Liver (tissue), 9 donors: Measurements from ENCODE around the gene STAT2. TPM values are rescaled to one million over a fixed set of nuclear protein-coding genes. Genes with fewer than 3 reads are reported as not detected.

Source experiments
- DNase-seq: peaks from one replicate; pipeline ENCODE4 v3.0.0-alpha.2; 2017; ENCODE audit warnings: low spot score
- H3K27ac ChIP-seq, 2 donors: one replicate each; pipeline ENCODE4 v1.7.0; 2013; ENCODE audit warnings: inconsistent platforms in 2 of 2, low read length in 2 of 2, control low read depth in 1 of 2, low read depth in 1 of 2, mild to moderate bottlenecking in 1 of 2
- H3K27me3 ChIP-seq, 4 donors: one replicate each; pipeline versions ENCODE4 v1.6.1 to v1.7.0; 2013; ENCODE audit warnings: low read length in 3 of 4, inconsistent platforms in 1 of 4, mild to moderate bottlenecking in 1 of 4, moderate library complexity in 1 of 4; ENCODE audit not compliant: control insufficient read depth in 4 of 4, insufficient read depth in 4 of 4
- H3K36me3 ChIP-seq, 4 donors: one replicate each; pipeline versions ENCODE4 v1.6.1 to v1.7.0; 2013; ENCODE audit warnings: low read length in 3 of 4, mild to moderate bottlenecking in 3 of 4, low read depth in 1 of 4, moderate library complexity in 1 of 4; ENCODE audit not compliant: control insufficient read depth in 4 of 4, insufficient read depth in 3 of 4
- H3K4me1 ChIP-seq, 4 donors: one replicate each; pipeline versions ENCODE4 v1.6.1 to v1.7.0; 2013; ENCODE audit warnings: low read length in 3 of 4, mild to moderate bottlenecking in 3 of 4, moderate library complexity in 1 of 4; ENCODE audit not compliant: control insufficient read depth in 4 of 4, insufficient read depth in 4 of 4
- H3K4me3 ChIP-seq, 3 donors: one replicate each; pipeline versions ENCODE4 v1.6.1 to v1.7.0; 2013; ENCODE audit warnings: low read length in 3 of 3, control low read depth in 1 of 3, low read depth in 1 of 3, mild to moderate bottlenecking in 1 of 3
- H3K9ac ChIP-seq, 2 donors: one replicate each; pipeline ENCODE4 v1.7.0; 2013; ENCODE audit warnings: low read length in 2 of 2, mild to moderate bottlenecking in 2 of 2, moderate library complexity in 2 of 2, control low read depth in 1 of 2, low read depth in 1 of 2
- H3K9me3 ChIP-seq, 4 donors: one replicate each; pipeline versions ENCODE4 v1.6.1 to v1.7.0; 2013; ENCODE audit warnings: low read length in 3 of 4; ENCODE audit not compliant: control insufficient read depth in 4 of 4
- FOXA1 ChIP-seq: IDR thresholded peaks from 2 replicates; pipeline ENCODE4 v1.6.1; 2016; ENCODE audit warnings: antibody characterized with exemption
- FOXA2 ChIP-seq: IDR thresholded peaks from 2 replicates; pipeline ENCODE4 v1.6.1; 2016; ENCODE audit warnings: antibody characterized with exemption
- GABPA ChIP-seq, 2 donors: IDR thresholded peaks in 1 of 2; conservative IDR thresholded peaks in 1 of 2; 2 replicates each; pipeline ENCODE4 v1.6.1; 2016; ENCODE audit warnings: antibody characterized with exemption in 2 of 2, mild to moderate bottlenecking in 1 of 2, moderate library complexity in 1 of 2
- HNF4A ChIP-seq, 2 donors: conservative IDR thresholded peaks; 2 replicates each; pipeline ENCODE4 v1.6.1; 2016; ENCODE audit warnings: antibody characterized with exemption in 2 of 2, mild to moderate bottlenecking in 2 of 2
- HNF4G ChIP-seq: IDR thresholded peaks from 2 replicates; pipeline ENCODE4 v1.6.1; 2016; ENCODE audit warnings: antibody characterized with exemption
- NR2F2 ChIP-seq: IDR thresholded peaks from 2 replicates; pipeline ENCODE4 v1.6.1; 2016; ENCODE audit warnings: antibody characterized with exemption
- RXRA ChIP-seq, 2 donors: IDR thresholded peaks; 2 replicates each; pipeline ENCODE4 v1.6.1; 2017 to 2018; ENCODE audit warnings: antibody characterized with exemption in 2 of 2, mild to moderate bottlenecking in 1 of 2
- SP1 ChIP-seq: IDR thresholded peaks from 2 replicates; pipeline ENCODE4 v1.6.1; 2018; ENCODE audit warnings: antibody characterized with exemption, mild to moderate bottlenecking
- WGBS: extraction: QIAGEN DNeasy Blood & Tissue Kit; methylation state at CpG from one replicate; pipeline ENCODE4 v1.1.7; 2013; 5-methylcytosine and 5-hydroxymethylcytosine counted together
- polyA plus RNA-seq, 2 donors: library from polyadenylated mRNA; stranded (reverse) in 1 of 2; unstranded in 1 of 2; fragments of 200-250 nt in 1 of 2; fragments of >200 nt in 1 of 2; fragmentation: Nextera tagmentation in 1 of 2; extraction: Ambion mirVana in 1 of 2; gene quantifications; one replicate each; pipeline versions ENCODE4 v1.2.1 to v1.2.3, GENCODE V29; 2013 to 2015
- total RNA-seq, 2 donors: library from RNA; depleted of rRNA; stranded (reverse); fragments of >200 nt; gene quantifications; one replicate each; pipeline ENCODE4 v1.2.3, GENCODE V29; 2014
- TF ChIP-seq, protein P1 (sequence below): IDR thresholded peaks from 2 replicates; pipeline ENCODE4 v1.6.1; 2016; ENCODE audit warnings: antibody characterized with exemption
- TF ChIP-seq, protein P2 (sequence below): fragments of 150-350 bp; IDR thresholded peaks from 2 replicates; pipeline ENCODE4 v1.5.1; 2017; ENCODE audit warnings: improper control_type of control experiment, low read depth, low read length; ENCODE audit not compliant: missing input control
- donor health status: healthy.
- donor health status: healthy.
- donor health status: healthy.
- donor health status: healthy.
- donor health status: healthy.

STAT2 gene
- total and polyA plus RNA-seq, 4 donors, result 48.4 to 219 (median 66.6) TPM

DNA sequence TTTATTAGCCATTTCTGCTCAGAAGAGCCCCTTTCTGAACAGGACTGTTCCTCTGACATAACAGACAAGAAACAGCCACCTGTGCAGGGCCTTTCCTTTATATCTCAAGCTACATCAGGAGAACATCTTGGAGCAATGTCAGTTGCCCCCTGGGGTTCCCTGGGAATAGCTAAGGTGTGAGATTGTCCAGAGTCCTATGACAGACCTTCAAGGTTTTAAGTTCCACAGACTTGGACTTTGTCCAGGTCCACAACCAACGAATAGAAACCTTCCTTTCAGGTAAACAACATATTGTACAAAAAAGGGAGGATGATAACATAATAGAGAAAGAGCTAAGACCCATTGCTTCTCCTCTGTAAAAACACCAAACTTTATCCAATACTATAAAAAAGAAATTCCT, 18.3 kb downstream of the STAT2 start:
- Histone ChIP-seq H3K9ac (no peak overlapping the region), H3K9me3 (no peaks in the 10 kb centered on the region), H3K27me3 (no peaks in the 10 kb centered on the region), H3K36me3 (peaks cover 7 to 38% (median 33%) of the 10 kb centered on the region in 4 donors), H3K27ac (no peak overlapping the region), H3K4me3 (no peak overlapping the region), H3K4me1 (no peaks in the 10 kb centered on the region)
- DNase-seq, result no peak
- 19% methylated on average over 1 of the region's 1 CpG for WGBS
- TF ChIP-seq, protein P1, sequence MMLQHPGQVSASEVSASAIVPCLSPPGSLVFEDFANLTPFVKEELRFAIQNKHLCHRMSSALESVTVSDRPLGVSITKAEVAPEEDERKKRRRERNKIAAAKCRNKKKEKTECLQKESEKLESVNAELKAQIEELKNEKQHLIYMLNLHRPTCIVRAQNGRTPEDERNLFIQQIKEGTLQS, result no peak
- TF ChIP-seq, protein P2, sequence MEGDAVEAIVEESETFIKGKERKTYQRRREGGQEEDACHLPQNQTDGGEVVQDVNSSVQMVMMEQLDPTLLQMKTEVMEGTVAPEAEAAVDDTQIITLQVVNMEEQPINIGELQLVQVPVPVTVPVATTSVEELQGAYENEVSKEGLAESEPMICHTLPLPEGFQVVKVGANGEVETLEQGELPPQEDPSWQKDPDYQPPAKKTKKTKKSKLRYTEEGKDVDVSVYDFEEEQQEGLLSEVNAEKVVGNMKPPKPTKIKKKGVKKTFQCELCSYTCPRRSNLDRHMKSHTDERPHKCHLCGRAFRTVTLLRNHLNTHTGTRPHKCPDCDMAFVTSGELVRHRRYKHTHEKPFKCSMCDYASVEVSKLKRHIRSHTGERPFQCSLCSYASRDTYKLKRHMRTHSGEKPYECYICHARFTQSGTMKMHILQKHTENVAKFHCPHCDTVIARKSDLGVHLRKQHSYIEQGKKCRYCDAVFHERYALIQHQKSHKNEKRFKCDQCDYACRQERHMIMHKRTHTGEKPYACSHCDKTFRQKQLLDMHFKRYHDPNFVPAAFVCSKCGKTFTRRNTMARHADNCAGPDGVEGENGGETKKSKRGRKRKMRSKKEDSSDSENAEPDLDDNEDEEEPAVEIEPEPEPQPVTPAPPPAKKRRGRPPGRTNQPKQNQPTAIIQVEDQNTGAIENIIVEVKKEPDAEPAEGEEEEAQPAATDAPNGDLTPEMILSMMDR, result no peak
- TF ChIP-seq GABPA (IDR thresholded peaks at IDR 0.05 in 1 of 2, conservative IDR thresholded peaks at IDR 0.05 in 1 of 2) (no peak), HNF4G (no peak), FOXA2 (no peak), HNF4A (conservative IDR thresholded peaks at IDR 0.05) (no peak), FOXA1 (no peak), SP1 (no peak)

DNA sequence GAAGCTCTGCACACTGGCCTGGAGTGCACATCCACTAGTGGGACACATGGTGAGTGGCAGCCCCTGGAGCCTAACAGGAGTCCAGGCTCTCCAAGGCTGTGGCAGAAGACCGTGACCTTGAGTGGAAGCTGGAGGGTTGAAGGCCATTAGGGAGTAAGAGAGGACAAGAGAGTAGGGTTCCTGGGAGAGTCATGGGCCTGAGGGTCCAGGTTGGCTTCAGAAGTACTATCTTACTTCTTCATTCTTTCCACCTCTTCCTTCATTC, 20.8 kb downstream of the STAT2 start:
- Histone ChIP-seq H3K9ac (no peak overlapping the region), H3K9me3 (no peaks in the 10 kb centered on the region), H3K36me3 (peaks cover 6 to 24% (median 17%) of the 10 kb centered on the region in 4 donors), H3K27ac (no peak overlapping the region), H3K4me1 (peaks cover 0 to 5% (median 3%) of the 10 kb centered on the region in 4 donors), H3K27me3 (no peaks in the 10 kb centered on the region), H3K4me3 (no peak overlapping the region)
- 98% methylated on average over 1 of the region's 1 CpG for WGBS
- no peak for TF ChIP-seq NR2F2
- no peak for DNase-seq

DNA sequence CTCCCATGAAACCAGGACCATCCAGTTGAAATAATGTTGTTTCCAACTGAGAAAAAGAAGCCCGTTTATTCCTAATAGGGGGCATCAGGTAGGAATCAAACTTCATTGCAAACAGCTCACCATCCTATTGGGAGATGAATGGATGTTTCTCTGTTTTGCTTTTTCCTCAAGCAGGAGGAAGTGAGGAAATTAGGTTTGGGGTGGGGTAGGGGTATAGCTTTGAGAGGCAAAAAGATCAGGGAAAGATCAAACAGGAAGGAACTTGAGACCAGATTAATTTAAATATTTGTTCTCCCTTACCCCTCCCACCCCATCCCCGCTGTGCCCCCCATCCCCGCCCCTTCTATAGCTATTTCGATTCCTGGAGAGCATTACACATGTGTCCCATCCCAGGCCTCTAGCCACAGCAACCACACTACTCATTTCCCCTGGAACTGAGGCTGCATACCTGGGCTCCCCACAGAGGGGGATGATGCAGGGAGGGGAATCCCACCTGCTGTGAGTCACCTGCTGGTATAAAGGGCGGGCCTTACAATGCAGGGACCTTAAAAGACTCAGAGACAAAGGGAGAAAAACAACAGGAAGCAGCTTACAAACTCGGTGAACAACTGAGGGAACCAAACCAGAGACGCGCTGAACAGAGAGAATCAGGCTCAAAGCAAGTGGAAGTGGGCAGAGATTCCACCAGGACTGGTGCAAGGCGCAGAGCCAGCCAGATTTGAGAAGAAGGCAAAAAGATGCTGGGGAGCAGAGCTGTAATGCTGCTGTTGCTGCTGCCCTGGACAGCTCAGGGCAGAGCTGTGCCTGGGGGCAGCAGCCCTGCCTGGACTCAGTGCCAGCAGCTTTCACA, 21.4 kb downstream of the STAT2 start, which contains the start of gene IL23A:
Gene IL23A (plus strand): TSS at position 577 of the 850 bp plus-strand sequence. CDS start 161 bp downstream, at position 738.
- Histone ChIP-seq H3K27ac (no peak within 1 kb of the TSS), H3K9ac (no peak within 1 kb of the TSS)

DNA sequence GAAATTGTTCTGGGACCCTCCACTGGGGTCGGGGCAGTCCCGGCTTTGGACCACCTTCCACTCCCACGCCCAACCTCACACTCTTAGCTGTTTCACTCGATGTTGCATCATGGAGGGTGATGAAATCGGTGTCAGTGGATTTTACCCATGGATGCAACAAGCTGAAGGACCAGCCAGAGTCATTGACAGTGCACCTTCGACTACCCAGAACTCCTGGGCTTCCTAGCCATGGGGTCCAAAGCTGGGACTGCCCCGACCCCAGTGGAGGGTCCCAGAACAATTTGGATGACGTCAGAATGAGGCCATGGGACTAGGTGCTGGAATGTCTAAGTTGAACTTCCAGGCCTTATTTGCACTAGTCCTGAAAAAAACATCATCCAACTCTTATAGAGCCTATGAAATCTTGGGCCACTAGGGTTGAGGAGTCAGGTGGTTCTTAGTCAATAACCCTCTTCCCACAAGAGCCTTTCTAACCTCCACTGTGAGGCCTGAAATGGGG, 22.1 kb downstream of the STAT2 start:
- Histone ChIP-seq H3K9me3 (no peaks in the 10 kb centered on the region), H3K27me3 (no peaks in the 10 kb centered on the region), H3K36me3 (peaks cover 2 to 11% (median 4%) of the 10 kb centered on the region in 4 donors), H3K27ac (no peak overlapping the region), H3K4me1 (peaks cover under 1 to 11% (median 6%) of the 10 kb centered on the region in 4 donors), H3K9ac (no peak overlapping the region), H3K4me3 (no peak overlapping the region)
- 75% methylated on average over 8 of the region's 8 CpGs for WGBS
- no peak for TF ChIP-seq GABPA (IDR thresholded peaks at IDR 0.05 in 1 of 2, conservative IDR thresholded peaks at IDR 0.05 in 1 of 2)
- TF ChIP-seq, protein P1, result peak; percentile 65
- DNase-seq, result no peak

More for the DNA sequence above, 21.4 kb downstream of the STAT2 start, which contains the start of gene IL23A:
- peaks cover 2 to 18% (median 12%) of the 10 kb centered on the region in 4 donors for H3K36me3 ChIP-seq
- H3K9me3 ChIP-seq, result no peaks in the 10 kb centered on the region
- H3K27me3 ChIP-seq, result no peaks in the 10 kb centered on the region
- 65% methylated on average over 9 of the region's 9 CpGs for WGBS
- no peak for TF ChIP-seq RXRA (IDR thresholded peaks at IDR 0.05)
- H3K4me1 ChIP-seq, result peaks cover 0 to 5% (median 3%) of the 10 kb centered on the region in 4 donors
- no peak within 1 kb of the TSS for H3K4me3 ChIP-seq
- no peak for DNase-seq
